GM21717 (cell line): Measurements from ENCODE around the gene BSCL2.
"Not testable (repeated sequence)": the region's sequence is repeated elsewhere in the genome, so short reads cannot be mapped to it uniquely, and the experiment has no call there.

Experiments
- ATAC-seq: cut with Tn5 transposase; IDR thresholded peaks from one replicate; pipeline ENCODE4 v1.9.1; 2021; ENCODE audit warnings: mild to moderate bottlenecking, moderate library complexity; ENCODE audit not compliant: unreplicated experiment

BSCL2 gene

DNA sequence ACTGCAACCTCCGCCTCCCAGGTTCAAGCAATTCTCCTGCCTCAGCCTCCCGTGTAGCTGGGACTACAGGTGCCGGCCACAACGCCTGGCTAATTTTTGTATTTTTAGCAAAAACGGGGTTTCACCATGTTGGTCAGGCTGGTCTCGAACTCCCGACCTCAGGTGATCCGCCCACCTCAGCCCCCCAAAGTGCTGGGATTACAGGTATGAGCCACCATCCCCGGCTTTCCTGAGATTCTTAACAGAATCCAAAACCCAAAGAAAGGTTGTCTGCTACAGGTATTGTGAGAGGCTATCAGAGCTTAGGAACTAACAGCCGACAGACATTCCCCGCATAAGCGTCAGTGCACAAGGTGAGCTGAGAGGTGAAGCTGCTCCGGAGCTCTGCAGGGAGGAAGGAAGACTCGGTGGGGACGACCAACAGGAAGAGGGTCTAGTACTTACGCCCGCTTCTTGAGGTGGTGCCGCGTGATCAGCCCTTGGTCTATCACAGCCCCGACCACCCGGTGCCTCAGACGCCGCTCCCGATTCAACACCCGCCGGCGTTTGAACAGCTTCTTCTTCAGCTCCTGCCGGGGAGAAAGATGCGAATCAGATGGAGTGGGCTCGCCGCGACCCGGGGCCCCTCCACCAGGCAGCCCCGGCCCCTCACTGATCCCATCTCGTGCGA, 42.7 kb downstream of the BSCL2 start:
- ATAC-seq, result peak; percentile 25

DNA sequence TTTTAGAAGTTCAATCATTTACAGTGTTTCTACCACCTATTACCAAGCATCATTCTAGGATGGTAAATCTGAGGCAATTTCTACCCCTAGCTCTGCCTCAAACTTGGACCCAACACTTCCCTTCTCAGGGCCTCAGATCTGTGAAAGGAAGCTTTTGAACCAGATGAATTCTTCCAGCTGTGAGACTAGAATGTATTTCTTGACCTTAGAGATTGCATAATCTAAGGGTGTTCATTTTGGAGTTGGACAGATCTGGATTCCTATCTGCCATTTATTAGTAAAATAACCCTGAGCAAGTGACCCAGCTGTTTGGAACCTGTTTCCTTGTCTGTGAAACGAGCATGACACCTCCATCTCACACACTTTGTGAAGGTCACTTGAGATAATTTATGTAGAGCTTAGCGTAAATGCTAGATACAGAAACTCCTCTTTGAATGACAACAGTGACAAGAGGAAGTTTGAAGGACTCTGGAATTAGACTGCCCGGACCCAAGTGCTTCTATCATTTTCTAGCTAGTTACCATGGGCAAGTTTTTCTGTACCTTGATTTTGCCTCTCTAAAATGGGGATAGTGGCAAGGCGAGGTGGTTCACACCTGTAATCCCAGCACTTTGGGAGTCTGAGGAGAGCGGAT, 50.3 kb downstream of the BSCL2 start:
- ATAC-seq, result no peak

DNA sequence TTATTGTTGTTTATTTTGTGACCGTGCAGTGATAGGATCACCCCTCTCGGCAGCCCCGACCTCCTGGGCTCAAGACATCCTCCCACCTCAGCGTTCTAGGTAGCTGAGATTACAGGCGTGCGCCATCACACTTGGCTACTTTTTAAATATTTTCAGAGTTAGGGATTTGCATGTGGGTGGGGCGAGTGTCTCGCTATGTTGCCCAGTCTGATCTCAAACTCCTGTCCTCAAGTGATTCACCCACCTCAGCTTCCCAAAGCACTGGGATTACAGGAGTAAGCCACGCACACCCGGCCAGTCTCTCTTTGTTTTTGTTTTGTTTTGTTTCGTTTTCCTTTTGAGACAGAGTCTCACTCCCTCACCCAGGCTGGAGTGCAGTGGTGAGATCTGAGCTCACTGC, 52.9 kb downstream of the BSCL2 start:
- ATAC-seq, result no peak

DNA sequence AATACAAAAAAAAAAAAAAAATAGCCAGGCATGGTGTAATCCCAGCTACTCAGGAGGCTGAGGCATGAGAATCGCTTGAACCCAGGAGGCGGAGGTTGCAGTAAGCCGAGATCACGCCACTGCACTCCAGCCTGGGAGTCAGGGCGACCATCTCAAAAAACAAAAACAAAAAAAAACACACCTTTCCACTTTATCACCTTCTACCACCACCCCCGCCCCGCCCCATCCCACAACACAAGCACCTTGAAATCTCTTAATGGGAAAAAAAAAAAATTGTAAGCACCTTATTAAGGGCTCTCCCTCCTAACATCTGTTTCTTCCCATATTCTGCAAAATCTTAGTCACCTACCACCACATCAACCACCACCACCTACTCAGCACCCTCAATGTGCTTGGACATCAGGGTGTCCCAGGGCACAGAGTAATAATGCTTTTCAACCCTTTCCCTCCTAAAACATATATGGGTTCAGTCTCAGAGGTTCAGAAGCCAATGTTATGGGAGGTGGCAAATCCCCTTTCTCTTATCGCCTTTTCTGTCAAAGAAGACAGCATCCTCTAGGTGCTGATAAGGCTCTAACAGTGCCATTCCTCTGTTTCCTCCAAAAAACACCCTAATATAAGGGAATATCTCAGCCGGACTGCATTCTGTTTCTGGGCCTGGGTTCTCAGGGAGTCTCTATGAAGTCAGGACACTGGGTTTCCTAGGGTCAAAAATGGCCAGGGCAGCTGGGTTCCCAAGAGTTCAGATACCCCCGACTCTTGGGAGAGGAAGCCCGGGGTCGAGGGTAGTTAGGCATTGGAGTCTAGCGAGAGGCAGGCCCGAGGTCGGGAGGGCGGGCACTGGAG, 54.8 kb downstream of the BSCL2 start:
- peak; percentile 5 for ATAC-seq

DNA sequence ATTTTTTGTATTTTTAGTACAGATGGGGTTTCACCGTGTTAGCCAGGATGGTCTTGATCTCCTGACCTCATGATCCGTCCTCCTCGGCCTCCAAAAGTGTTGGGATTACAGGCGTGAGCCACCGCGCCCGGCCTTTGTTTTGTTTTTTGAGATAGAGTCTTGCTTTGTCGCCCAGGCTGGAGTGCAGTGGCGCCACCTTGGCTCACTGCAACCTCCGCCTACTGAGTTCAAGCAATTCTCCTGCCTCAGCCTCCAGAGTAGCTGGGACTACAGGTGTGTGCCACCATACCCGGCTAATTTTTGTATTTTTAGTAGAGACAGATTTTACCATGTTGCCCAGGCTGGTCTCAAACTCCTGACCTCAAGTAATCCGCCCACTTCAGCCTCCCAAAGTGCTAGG, 56.9 kb downstream of the BSCL2 start:
- ATAC-seq, result not testable (repeated sequence)

DNA sequence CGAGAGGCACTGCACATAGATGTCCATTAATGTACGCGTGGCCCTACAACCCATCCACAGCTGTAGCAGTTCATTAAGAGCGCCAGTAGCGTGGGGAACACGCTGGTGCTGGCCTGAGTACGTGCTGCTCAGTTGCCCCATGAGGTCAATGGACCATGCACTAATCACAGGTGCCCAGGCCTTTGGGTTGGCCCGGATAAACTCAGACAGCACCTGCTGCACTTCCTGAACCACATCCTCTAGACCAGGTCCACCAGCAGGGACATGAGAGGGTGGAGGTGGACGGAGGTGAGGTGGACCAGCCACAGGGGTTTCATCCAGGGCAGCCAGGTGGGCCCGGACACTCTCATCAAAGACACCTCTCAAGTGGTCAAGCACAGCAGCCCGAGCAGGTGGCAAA, 57.7 kb downstream of the BSCL2 start:
- ATAC-seq, result no peak

DNA sequence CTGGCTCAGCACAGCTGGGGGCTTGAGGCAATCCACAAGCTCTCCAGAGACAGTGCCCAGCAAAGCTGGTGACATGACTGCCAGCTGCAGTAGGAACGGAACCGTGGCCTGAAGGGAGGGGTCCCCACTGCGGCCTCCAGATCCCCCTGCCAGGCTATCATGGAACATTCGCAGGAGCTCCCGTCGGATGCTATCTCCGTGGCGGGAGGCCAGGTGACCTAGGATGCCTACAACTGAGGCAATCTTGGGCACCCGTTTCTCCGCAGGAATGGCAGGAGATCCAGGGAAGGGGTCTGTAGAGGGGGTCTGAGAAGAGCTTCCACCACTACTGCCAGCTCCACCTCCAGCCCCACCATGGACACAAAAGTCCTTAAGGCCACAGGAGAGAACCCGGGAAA, 58.3 kb downstream of the BSCL2 start:
- ATAC-seq, result no peak

DNA sequence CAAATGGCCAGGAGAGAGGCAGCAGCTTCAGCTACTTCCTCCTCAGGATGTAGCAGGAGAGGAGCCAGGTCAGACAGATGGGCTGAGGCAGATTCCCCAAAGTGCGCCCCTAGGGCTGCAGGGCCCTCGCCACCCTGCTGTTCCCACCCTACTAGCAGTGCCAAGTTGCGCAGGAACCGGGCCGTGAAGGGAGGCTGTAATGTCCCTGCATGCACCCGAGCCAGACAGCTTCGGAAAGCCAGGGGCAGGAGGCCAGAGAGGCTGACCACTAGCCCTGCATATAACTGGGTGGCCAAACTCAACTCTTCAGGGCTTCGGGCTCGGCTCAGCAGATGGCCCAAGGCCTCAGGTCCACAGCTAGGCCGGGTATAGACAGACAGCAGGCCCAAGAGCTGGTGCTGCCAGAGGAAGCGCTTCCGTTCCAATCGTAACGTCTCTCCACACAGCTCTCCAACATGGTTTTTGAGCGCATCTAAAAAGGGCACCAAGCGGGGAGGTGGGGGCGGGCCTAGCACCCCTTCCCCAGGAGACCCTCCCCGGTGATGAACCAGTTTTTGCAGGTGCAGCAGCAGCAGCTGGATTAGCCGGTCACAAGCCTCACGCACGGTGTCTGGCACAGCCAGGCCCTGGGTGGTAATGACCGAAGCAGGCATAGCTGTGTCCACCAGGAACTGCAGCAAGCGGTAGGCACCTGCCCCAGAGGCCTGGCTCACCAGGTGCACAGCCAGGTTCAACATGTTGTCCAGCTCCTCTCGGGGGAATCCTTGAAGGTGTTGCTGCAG, 58.8 kb downstream of the BSCL2 start:
- ATAC-seq, result no peak

DNA sequence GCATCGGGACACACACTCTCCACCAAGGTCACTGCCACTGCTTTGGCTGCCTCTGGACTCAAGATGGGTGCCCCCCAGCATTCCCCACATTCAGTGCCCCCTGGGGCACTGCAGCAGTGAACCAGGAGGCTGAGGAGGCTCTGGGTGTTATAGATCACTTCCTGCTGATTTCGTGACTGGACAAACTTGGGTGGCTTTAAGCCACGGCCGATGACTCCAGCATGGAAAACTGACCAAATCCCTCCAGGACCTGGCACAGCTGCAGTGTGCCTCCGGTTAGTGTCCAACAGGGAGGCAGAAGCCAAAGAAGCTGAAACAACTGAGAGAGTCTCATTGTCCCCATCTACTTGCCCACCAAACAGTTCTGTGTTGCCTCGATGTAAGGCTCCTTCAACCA, 59.6 kb downstream of the BSCL2 start:
- no peak for ATAC-seq

DNA sequence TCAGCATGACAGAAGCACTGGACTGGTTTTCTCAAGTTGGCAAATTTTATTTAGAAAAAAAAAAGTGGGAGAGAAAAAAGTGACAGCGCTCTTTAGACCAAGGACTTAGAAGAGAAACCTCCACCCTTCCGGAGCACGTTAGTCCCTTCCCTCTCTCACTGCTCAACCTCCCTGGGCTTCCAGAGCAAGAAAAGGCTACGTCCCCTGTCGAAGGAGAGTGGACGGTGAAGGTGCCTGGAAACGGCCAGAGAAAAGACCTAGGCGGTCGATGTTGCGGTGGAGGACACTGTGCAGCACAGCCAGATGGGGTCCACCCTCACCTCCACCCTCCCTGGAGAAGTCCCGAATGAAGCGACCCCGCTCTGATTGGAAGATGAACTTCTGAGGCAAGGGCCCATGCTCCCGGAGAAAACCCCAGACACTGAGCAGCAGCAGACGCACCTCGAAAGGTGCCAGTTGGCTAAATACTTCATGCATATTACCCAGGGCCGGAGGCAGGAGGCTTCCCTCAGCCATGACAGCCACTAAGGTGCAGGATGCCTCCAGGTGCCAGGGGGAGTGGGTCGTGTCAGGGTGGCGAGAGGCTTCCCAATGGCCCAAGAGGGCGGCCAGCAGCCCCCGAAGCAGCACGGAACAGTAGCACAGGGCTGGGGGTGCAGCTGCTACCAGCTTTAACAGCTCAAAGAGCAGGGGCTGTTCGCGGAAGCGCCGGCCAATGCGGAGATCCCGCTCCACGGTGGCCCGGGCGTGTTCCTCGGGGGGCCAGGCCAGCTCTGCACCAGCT, 60.2 kb downstream of the BSCL2 start:
- ATAC-seq, result no peak

DNA sequence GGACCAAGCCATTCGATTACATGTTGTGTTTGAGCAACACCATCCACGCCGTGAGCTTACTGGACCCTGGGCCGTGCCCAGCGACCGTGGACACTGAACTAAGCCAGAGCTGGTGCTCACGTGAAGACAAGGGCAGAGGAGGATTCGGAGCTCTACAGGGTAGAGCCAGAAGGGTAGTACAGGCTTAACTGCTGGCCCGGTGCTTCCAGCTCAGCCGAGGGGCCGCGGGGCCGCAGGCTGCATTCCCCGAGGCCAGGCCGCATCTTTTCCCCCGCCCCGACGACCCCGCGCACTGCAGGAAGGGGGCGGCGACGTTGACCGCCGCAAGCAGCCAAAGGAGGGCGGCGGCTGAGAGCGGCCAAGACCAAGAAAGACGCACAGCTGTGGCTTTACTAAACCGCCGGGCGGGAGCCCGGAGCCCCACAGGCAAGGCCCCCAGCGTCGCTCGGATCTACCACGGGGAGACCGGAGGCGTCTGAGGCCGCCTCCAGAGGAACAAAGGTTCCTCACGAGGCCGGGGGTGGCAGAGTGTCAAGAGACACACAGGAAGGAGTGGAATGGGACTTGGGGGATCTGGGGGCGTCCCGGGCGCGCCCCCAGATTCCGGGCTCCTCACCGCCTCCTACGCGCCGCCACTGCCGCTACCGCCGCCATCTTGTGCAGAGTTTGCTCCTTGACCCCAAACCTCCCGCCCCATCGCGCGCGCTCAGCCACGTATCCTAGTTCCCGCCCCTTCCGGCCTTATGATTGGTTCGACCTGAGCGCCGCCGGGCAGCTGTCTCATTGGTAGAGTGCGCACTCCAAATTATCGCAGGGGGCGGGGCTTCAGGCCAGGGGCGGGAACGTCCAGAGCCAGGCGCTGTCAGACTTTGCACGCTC, 61.0 kb downstream of the BSCL2 start, which contains the start of gene GANAB:
TSS of gene GANAB (minus strand) at position 668 of the 879 bp plus-strand sequence. CDS start at position 654, 14 bp downstream.
- ATAC-seq, result peak; percentile 83

DNA sequence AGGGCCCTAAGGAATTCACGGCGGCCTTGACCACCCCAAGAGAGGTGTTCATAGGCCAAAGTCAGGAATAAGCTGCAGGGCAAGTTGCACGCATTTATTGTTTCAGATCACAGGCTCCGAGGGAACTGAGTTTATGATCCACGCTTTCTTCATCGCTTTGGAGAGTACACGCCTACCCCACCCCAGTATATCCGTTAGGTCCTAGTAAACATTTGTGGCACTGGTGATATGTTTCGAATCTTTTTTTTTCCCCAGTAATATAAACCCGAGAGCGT, 61.6 kb downstream of the BSCL2 start:
- ATAC-seq, result no peak

DNA sequence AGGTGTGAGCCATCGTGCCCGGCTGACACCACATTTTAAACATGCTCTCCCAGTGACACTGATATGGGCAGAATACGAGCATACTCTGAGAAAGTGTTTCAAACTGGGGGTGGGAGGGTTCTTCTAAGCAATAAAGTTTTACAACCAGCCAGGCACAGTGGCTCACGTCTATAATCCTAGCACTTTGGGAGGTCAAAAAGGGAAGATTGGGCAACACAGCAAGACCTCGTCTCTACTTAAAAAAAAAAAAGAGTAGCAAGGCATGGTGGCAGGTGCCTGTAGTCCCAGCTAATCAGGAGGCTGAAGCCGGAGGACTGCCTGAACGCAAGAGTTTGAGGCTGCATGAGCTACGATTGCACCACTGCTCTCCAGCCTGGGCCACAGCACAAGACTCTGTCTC, 63.0 kb downstream of the BSCL2 start:
- no peak for ATAC-seq
